D721Med (cell line): Measurements from ENCODE around the gene SLC10A7.
"Not testable (repeated sequence)": the region's sequence is repeated elsewhere in the genome, so short reads cannot be mapped to it uniquely, and the experiment has no call there.

ENCODE experiments used
- DNase-seq: peaks from one replicate; pipeline ENCODE4 v3.0.0; 2011; ENCODE audit warnings: low spot score; ENCODE audit not compliant: insufficient read length
- FAIRE-seq: peaks from 2 replicates; lab custom pipeline; 2011; peaks lifted over from hg19 to GRCh38; lab: Jason Lieb, UNC
- TF ChIP-seq, protein P1 (sequence below): IDR thresholded peaks from 2 replicates; pipeline ENCODE4 v1.5.1; 2012; ENCODE audit warnings: mild to moderate bottlenecking, control low read depth; ENCODE audit not compliant: insufficient read depth; ENCODE audit errors: missing control alignments

Gene SLC10A7

DNA sequence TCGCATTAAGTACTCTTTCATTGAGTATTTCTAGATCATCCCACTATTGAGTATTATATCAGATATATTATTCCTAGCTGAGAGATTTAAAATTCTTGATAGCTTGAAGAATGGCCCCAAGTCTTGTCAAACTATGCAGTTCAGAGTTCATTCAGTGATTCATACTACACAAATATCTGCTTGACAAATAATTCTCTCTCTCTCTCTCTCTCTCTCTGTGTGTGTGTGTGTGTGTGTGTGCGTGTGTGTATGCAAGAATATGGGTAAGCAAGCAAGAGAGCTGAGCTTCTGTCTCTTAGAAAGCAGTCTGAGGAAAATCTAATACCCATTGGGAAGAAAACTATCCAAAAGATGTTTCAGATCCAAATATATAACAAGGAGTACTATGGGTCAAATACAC, 142.0 kb downstream of the SLC10A7 start:
- FAIRE-seq = no peak
- no peak for DNase-seq
- TF ChIP-seq, protein P1, sequence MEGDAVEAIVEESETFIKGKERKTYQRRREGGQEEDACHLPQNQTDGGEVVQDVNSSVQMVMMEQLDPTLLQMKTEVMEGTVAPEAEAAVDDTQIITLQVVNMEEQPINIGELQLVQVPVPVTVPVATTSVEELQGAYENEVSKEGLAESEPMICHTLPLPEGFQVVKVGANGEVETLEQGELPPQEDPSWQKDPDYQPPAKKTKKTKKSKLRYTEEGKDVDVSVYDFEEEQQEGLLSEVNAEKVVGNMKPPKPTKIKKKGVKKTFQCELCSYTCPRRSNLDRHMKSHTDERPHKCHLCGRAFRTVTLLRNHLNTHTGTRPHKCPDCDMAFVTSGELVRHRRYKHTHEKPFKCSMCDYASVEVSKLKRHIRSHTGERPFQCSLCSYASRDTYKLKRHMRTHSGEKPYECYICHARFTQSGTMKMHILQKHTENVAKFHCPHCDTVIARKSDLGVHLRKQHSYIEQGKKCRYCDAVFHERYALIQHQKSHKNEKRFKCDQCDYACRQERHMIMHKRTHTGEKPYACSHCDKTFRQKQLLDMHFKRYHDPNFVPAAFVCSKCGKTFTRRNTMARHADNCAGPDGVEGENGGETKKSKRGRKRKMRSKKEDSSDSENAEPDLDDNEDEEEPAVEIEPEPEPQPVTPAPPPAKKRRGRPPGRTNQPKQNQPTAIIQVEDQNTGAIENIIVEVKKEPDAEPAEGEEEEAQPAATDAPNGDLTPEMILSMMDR = no peak

DNA sequence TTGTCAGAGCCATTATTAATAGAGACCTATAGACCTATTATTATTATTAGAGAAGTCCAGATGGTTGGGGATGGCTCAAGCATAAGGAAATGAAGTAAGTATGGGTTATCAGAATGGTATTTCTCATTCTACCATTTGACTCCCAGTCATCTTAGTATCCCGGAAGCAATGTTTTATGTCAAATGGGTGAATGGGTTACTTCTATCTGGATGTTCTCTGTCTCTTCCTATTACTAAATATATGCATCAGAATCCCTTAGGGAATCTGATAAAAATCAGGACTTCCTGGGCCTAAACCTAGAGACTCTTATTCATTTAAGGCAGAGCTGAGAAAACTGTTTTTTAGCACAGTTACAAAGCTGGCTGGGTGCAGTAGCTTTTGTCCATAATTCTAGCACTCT, 149.9 kb downstream of the SLC10A7 start:
- TF ChIP-seq, protein P1 = no peak
- no peak for FAIRE-seq
- DNase-seq = no peak

DNA sequence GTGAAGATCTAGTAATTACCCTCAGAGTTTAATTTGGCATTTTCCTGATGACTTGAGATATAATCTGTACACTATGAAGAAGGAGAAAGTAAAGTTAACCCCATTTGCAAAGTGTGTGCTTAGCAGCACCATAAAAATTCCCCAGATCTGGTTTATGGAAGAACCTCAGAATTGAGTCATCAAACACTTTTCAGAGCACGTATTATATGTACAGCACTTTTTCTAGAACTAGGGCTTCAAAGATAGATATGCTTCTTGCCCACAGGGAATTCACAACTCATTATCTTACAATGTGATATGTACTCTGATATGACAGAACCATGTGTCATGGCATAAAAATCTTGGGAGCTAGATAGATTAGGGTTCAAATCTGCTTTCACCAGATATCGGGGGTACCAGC, 150.9 kb downstream of the SLC10A7 start:
- TF ChIP-seq, protein P1 = no peak
- FAIRE-seq = no peak
- no peak for DNase-seq

DNA sequence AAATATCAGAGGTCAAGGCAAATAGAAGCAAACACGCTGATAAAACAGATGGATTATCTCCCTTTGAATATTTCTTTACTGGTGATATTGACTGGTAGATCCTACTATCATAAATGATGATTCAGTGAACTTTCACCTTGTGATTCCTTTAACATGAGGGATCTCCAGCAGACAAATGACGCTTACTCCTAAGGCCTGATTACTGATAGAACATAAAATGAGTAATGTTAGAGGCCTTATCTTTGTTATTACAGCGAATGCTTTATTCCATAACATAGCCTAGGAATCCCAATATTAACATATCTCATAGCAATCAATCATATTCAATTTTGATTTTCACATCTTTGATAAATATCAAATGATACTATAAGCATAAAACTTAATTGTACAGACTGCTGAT, 152.3 kb downstream of the SLC10A7 start:
- TF ChIP-seq, protein P1 = no peak
- DNase-seq (no peak), FAIRE-seq (peak; percentile 81)

DNA sequence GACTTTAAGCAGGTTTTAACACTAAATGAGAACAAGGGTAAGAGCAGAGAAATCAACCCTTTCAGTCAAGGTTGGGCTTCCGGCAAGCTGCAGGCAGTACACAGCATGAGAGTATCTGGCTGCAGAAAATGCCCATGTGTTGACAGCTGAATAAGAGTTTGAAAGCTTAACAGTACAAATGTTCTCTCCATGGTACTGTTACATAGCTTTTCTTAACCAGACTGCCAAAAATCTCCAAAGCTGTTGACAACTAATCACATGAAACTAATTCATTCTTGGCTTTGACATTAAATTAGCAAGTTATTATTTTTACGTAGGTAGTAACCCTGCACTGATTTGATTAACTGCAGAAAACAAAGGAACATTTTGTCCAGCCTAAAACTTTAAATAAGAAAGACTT, 153.5 kb downstream of the SLC10A7 start:
- FAIRE-seq = no peak
- no peak for DNase-seq
- TF ChIP-seq, protein P1 = no peak

DNA sequence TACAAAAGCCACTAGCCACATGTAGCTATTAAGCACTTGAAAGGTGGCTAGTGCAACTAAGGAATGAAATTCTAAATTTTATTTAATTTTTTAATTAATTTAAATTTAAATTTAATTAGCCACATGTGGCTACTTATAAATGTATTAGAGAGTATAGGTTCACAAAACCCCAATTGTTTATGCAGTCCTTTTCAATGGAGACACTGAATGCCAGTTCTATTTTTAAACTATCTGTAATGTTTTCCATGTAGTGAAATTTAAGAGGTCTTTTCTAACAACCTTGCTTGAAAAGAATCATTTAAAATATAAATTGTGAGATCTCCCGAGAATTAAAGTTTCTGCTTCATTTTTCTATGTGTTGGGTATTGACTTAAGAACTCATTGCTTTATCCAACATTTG, 154.4 kb downstream of the SLC10A7 start:
- FAIRE-seq (no peak), DNase-seq (no peak)
- TF ChIP-seq, protein P1 = no peak

DNA sequence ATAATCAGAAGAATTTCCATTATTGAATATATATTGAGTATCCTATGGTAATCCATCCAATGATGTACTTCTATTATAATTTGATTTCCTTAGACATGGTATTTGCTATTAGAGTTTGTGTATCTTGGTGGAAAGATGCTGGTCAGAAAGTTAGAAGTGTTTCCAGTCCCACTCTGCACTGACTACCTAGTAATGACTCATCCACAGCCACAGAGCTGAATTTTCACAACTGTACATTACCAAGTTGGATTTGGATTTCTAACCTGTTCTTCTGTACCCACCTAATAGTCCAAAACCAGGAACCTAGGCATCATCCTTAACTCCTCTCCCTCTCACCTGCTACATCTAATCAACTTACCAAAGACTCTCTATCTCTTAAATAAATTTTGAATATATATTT, 162.0 kb downstream of the SLC10A7 start:
- DNase-seq (no peak), FAIRE-seq (no peak)
- TF ChIP-seq, protein P1 = no peak

DNA sequence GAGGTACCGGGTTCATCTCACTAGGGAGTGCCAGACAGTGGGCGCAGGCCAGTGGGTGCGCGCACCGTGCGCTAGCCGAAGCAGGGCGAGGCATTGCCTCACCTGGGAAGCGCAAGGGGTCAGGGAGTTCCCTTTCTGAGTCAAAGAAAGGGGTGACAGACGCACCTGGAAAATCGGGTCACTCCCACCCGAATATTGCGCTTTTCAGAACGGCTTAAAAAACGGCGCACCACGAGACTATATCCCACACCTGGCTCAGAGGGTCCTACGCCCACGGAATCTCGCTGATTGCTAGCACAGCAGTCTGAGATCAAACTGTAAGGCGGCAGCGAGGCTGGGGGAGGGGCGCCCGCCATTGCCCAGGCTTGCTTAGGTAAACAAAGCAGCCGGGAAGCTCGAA, 171.6 kb downstream of the SLC10A7 start:
- not testable (repeated sequence) for FAIRE-seq, DNase-seq
